Esophagus (tissue), 2 donors: ENCODE data around the gene SCO2. TPM values are rescaled to one million over a fixed set of nuclear protein-coding genes. Genes with fewer than 3 reads are reported as not detected.
"Not testable (repeated sequence)": the region's sequence is repeated elsewhere in the genome, so short reads cannot be mapped to it uniquely, and the experiment has no call there.

ENCODE experiments used
- H3K27ac ChIP-seq, 2 donors: one replicate each; pipeline ENCODE4 v1.5.1; 2013; ENCODE audit warnings: low read depth in 2 of 2, mild to moderate bottlenecking in 2 of 2, inconsistent platforms in 1 of 2, low read length in 1 of 2, moderate library complexity in 1 of 2
- H3K27me3 ChIP-seq, 2 donors: one replicate each; pipeline ENCODE4 v1.6.1; 2013; ENCODE audit warnings: low read length in 2 of 2, control low read depth in 1 of 2, mild to moderate bottlenecking in 1 of 2; ENCODE audit not compliant: insufficient read depth in 2 of 2, control insufficient read depth in 1 of 2
- H3K36me3 ChIP-seq, 2 donors: one replicate each; pipeline ENCODE4 v1.6.1; 2013; ENCODE audit warnings: low read length in 1 of 2; ENCODE audit not compliant: control insufficient read depth in 2 of 2, insufficient read depth in 2 of 2
- H3K4me1 ChIP-seq, 2 donors: one replicate each; pipeline ENCODE4 v1.6.1; 2013; ENCODE audit warnings: low read length in 1 of 2; ENCODE audit not compliant: control insufficient read depth in 2 of 2, insufficient read depth in 2 of 2
- H3K4me3 ChIP-seq, 2 donors: one replicate each; pipeline ENCODE4 v1.5.1; 2013; ENCODE audit warnings: low read length in 2 of 2, mild to moderate bottlenecking in 2 of 2, low read depth in 1 of 2, moderate library complexity in 1 of 2
- H3K9me3 ChIP-seq, 2 donors: one replicate each; pipeline ENCODE4 v1.6.1; 2013; ENCODE audit warnings: mild to moderate bottlenecking in 2 of 2, low read depth in 1 of 2, low read length in 1 of 2, moderate library complexity in 1 of 2; ENCODE audit not compliant: control insufficient read depth in 2 of 2, insufficient read depth in 1 of 2
- WGBS, 2 donors: extraction: QIAGEN DNeasy Blood & Tissue Kit; methylation state at CpG; one replicate each; pipeline ENCODE4 v1.1.7; 2013; 5-methylcytosine and 5-hydroxymethylcytosine counted together
- polyA plus RNA-seq, 2 donors: library from polyadenylated mRNA; stranded (reverse); fragments of 200-250 nt; gene quantifications; one replicate each; pipeline ENCODE4 v1.2.3, GENCODE V29; 2013
- donor health status: healthy with polysubstance abuse.
- donor health status: Bipolar disorder and iron deficiency.

Gene SCO2
- polyA plus RNA-seq, 2 donors = 0.61 to 3.2 TPM

- Histone ChIP-seq H3K36me3 (peaks cover 23 to 52% of the 10 kb centered on the region in 2 donors), H3K9me3 (peaks cover 0 to 2% of the 10 kb centered on the region in 2 donors), H3K4me3 (no peak overlapping the region), H3K27ac (no peak overlapping the region), H3K4me1 (peaks cover 13 to 24% of the 10 kb centered on the region in 2 donors), H3K27me3 (no peaks in the 10 kb centered on the region)
- 86 to 90% methylated on average over 15 of the region's 15 CpGs for WGBS, 2 donors
Observed at GRCh38 chr22:50522208-50522805, 3.1 kb downstream of the SCO2 start.

- 90 to 91% methylated on average over 10 of the region's 10 CpGs for WGBS, 2 donors
- Histone ChIP-seq H3K27ac (no peak overlapping the region), H3K9me3 (peaks cover 0 to 2% of the 10 kb centered on the region in 2 donors), H3K4me1 (peaks cover 10 to 18% of the 10 kb centered on the region in 2 donors), H3K36me3 (peaks cover 23 to 58% of the 10 kb centered on the region in 2 donors), H3K27me3 (no peaks in the 10 kb centered on the region), H3K4me3 (no peak overlapping the region)
Observed at GRCh38 chr22:50521710-50522109, 3.7 kb downstream of the SCO2 start.

DNA sequence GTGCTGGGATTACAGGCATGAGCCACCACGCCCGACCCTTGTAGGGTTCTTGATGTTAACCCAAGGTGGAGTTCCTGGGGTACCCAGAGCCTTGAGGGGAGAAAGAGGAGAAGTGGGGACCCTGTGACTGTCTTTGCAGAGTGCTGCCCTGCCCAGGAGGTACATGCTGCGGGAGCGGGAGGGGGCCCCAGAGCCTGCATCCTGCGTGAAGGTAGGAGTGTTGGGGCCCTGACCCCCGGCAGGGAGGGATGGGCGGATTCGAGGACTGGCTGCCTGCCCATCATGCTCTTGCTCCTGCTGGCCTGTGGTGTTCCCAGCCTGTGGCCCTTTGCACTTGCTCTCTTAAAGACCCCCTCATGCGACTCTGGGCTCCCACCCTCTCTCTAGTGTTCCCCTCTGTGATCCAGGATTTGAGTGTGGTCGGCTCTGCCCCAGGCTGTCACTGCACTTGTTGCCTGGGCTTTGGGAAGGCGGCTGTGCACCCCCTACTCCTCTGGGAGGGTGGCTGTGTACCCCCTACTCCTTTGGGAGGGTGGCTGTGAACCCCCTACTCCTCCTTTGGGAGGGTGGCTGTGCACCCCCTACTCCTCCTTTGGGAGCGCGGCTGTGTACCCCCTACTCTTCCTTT lies 4.5 kb downstream of the SCO2 start:
- H3K36me3 ChIP-seq = peaks cover 23 to 64% of the 10 kb centered on the region in 2 donors
- H3K4me3 ChIP-seq = no peak overlapping the region
- no peaks in the 10 kb centered on the region for H3K27me3 ChIP-seq
- peaks cover 0 to 2% of the 10 kb centered on the region in 2 donors for H3K9me3 ChIP-seq
- 92 to 93% methylated on average over 13 of the region's 13 CpGs for WGBS, 2 donors
- H3K27ac ChIP-seq = no peak overlapping the region
- H3K4me1 ChIP-seq = peaks cover 8 to 16% of the 10 kb centered on the region in 2 donors

- not testable (repeated sequence) for H3K27me3 ChIP-seq, H3K9me3 ChIP-seq, H3K4me3 ChIP-seq, H3K27ac ChIP-seq
- Histone ChIP-seq H3K4me1 (peaks cover 8 to 16% of the 10 kb centered on the region in 2 donors), H3K36me3 (peaks cover 23 to 64% of the 10 kb centered on the region in 2 donors)
- 97 to 98% methylated on average over 8 of the region's 8 CpGs for WGBS, 2 donors
Observed at GRCh38 chr22:50520184-50520583, 5.2 kb downstream of the SCO2 start.

DNA sequence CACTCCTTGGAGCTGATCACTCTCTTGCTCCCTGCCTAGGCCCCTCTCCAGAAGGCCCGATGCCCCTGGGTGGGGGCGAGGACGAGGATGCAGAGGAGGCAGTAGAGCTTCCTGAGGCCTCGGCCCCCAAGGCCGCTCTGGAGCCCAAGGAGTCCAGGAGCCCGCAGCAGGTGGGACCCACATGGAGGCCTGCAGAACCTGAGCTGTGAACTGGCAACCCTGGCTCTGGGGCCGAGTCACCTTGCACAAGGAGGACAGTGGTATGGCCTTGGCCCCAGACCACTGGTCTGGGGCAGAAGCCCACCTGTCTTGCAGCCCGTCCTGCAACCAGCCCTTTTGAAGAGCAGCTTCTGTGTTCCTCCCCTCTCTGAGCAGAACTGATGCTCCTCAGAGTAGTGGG lies 6.2 kb downstream of the SCO2 start:
- Histone ChIP-seq H3K9me3 (no peaks in the 10 kb centered on the region), H3K27ac (no peak overlapping the region), H3K36me3 (peaks cover 23 to 69% of the 10 kb centered on the region in 2 donors), H3K4me1 (peaks cover 5 to 6% of the 10 kb centered on the region in 2 donors), H3K4me3 (no peak overlapping the region), H3K27me3 (no peaks in the 10 kb centered on the region)
- WGBS, 2 donors = 92 to 96% methylated on average over 8 of the region's 8 CpGs

DNA sequence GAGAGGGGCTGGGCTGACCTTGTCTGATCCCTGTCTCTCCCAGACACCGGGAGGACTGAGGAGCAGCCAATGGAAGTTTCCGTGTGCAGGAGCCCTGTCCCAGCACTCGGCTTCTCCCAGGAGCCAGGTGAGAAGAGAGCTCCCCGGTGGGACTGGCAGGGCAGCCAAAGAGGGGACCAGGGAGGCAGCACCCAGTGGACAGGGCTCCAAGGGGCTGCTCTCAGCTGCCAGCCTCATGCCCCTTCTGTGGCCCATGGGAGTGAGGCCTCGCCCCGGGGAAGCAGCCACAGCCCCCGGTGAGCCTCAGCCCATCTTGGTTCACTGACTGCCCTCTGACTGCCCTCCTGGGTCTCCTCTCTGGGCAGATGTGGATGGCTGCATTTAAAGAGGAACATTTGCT lies 6.8 kb downstream of the SCO2 start:
- Histone ChIP-seq H3K27ac (no peak overlapping the region), H3K36me3 (peaks cover 23 to 65% of the 10 kb centered on the region in 2 donors), H3K9me3 (no peaks in the 10 kb centered on the region), H3K27me3 (no peaks in the 10 kb centered on the region), H3K4me1 (peaks cover 0 to under 1% of the 10 kb centered on the region in 2 donors), H3K4me3 (no peak overlapping the region)
- WGBS, 2 donors = 87 to 95% methylated on average over 7 of the region's 7 CpGs

- Histone ChIP-seq H3K4me1 (no peaks in the 10 kb centered on the region), H3K27me3 (no peaks in the 10 kb centered on the region), H3K36me3 (peaks cover 18 to 56% of the 10 kb centered on the region in 2 donors), H3K9me3 (no peaks in the 10 kb centered on the region), H3K4me3 (no peak overlapping the region), H3K27ac (no peak overlapping the region)
- WGBS, 2 donors = 86 to 89% methylated on average over 20 of the region's 20 CpGs
Observed at GRCh38 chr22:50517495-50518260, 7.7 kb downstream of the SCO2 start.

DNA sequence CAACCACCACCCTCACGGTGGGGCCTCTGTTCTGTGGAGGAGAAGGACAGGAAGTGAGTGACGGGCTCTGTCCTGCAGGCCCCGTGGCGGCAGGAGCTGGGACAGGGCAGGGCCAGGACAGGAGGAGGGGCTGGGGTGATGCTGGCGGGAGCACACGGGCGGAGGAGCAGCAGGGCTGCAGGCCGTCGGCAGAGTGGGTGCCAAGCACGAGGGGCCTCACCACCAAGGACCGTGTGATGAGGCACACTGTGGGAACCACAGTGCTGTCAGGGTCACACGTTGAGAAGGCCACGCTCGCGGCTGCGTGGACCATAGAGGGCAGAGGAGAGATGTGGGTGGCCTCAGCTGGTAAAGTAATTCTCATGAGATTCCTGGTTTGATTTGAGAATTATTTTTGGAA lies 8.5 kb downstream of the SCO2 start:
- no peak overlapping the region for H3K27ac ChIP-seq
- no peak overlapping the region for H3K4me3 ChIP-seq
- H3K36me3 ChIP-seq = peaks cover 14 to 51% of the 10 kb centered on the region in 2 donors
- H3K4me1 ChIP-seq = no peaks in the 10 kb centered on the region
- H3K9me3 ChIP-seq = no peaks in the 10 kb centered on the region
- no peaks in the 10 kb centered on the region for H3K27me3 ChIP-seq
- WGBS, 2 donors = 81 to 82% methylated on average over 16 of the region's 16 CpGs

- Histone ChIP-seq H3K36me3 (peaks cover 8 to 45% of the 10 kb centered on the region in 2 donors), H3K27me3 (no peaks in the 10 kb centered on the region), H3K27ac (no peak overlapping the region), H3K4me3 (no peak overlapping the region), H3K4me1 (no peaks in the 10 kb centered on the region), H3K9me3 (no peaks in the 10 kb centered on the region)
- 65 to 72% methylated on average over 8 of the region's 8 CpGs for WGBS, 2 donors
Observed at GRCh38 chr22:50516068-50516467, 9.3 kb downstream of the SCO2 start.
